Suprapubic skin (tissue), 3 donors: Measurements from ENCODE around the gene DNAJC4.

Source experiments
- CTCF ChIP-seq, 2 donors: fragments of 200-600 bp in 1 of 2; fragments of 450-650 bp in 1 of 2; sonication (generic) in 1 of 2; IDR thresholded peaks; one replicate each; pipeline ENCODE4 v1.5.1; 2016 to 2019; ENCODE audit warnings: antibody characterized with exemption in 2 of 2, mild to moderate bottlenecking in 1 of 2, moderate library complexity in 1 of 2
- EP300 ChIP-seq: sonication (generic); formaldehyde crosslinking; IDR thresholded peaks from one replicate; pipeline ENCODE4 v1.6.1; 2017; ENCODE audit warnings: antibody characterized with exemption

GRCh38 chr11:64204080-64204440, 26.3 kb upstream of the DNAJC4 start:
- TF ChIP-seq CTCF (IDR thresholded peaks at IDR 0.05) (no peak), EP300 (no peak)
